Epithelial cell of prostate (primary cell): ENCODE measurements around the gene RFPL1.
"Not testable (repeated sequence)": the region's sequence is repeated elsewhere in the genome, so short reads cannot be mapped to it uniquely, and the experiment has no call there.

Experiments used
- DNase-seq: peaks from one replicate; pipeline ENCODE4 v3.0.0-alpha.2; 2011; ENCODE audit warnings: low read depth, low spot score
- H3K27ac ChIP-seq: fragments of 450-650 bp; 2 replicates; pipeline ENCODE4 v1.5.1; 2017; ENCODE audit warnings: mild to moderate bottlenecking

RFPL1 gene

DNA sequence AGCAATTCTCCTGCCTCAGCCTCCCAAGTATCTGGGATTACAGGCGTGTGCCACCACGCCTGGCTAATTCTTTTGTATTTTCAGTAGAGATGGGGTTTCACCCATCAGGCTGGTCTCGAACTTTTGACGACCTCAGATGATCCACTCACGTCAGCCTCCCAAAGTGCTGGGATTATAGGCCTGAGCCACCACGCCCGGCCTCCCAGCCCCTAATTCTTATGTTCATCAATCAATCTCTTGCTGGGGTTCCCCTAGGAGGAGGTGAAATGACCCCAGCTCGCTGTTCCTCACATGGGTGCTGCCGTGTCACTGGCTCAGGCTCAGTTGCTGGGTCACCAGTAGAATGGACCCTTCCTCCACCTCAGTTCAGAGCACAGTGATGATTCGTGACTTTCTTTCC, at the start of gene RFPL1:
Gene RFPL1 (plus strand): TSS at position 301 of the 400 bp plus-strand sequence.
- H3K27ac ChIP-seq, DNase-seq: not testable (repeated sequence)

DNA sequence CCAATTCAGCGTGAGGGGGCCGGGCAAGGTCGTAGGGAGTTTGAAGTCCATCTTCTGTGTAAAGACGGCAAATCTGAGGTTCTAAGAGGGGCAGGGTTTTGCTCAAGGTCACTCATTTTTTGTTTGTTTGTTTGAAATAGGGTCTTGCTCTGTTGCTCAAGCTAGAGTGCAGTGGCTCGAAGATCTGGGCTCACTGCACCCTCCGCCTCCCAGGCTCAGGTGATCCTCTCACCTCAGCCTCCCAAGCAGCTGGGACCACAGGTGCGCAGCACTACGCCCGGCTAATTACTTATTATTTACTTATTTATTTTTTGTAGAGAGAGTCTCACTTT, 49.7 kb upstream of the RFPL1 start:
- no peak for DNase-seq
- H3K27ac ChIP-seq, result no peak overlapping the region

DNA sequence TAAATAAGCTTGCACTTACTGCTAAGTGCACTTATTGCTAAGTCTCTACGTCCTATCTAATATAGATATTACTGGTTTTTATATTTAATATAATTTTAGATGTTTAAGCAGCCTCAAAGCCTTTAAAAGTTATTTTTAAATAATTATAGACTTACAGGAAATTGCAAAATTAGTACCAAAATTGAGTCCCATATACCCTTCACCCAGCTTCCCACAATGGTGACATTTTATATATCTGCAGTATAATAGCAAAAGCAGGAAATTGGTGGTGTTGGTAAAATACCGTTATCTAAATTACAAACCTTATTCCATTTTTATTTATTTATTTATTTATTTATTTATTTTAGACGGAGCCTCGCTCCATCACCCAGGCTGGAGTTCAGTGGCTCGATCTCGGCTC, 48.1 kb upstream of the RFPL1 start:
- no peak for DNase-seq
- no peak overlapping the region for H3K27ac ChIP-seq

DNA sequence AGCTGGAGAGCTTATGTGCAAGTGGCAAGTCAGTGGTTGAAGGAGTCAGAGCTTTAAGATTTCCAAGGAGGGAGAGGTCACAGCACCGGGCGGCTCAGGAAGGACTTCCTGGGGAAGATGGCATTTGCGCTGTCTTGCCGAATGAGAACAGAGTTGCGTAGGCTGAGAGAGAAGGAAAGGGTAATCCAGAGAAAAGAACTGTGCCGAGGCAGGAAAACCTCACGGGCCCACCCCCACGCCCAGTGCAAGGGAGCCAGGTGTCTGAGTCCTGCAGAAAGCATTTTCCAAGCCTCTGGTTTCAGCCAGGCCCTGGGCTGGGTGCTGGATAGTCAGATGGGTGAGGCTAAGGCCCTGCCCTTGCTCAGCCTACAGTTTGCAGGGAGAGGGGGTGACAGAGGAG, 46.8 kb upstream of the RFPL1 start:
- DNase-seq, result no peak
- H3K27ac ChIP-seq, result no peak overlapping the region

DNA sequence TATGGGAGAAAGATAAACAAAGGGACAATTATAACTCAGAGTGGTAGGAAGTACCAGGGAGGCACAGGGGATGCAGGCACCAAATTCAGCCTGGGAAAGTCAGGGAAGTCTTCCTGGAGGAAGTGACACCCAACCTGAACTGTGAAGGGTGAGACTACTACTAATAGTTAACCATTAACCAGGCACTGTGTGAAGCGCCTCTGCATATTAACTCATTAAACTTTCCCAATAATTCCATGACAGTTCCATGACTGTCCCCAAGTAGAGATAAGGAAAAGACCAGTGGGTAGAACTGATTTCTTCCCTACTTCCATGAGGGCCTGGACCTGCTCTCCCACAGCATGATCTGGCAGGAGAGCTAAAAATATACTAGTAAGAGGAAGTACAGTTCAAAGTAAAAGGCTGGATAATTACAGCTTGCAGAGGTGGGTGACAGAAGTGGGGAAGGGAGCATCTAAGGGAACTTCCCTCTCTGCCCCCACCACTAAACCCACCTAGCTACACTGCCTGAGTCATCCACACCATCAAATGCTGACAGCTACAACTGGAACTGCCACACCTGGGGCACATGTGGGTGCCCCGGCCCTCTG, 45.3 kb upstream of the RFPL1 start:
- no peak for DNase-seq
- no peak overlapping the region for H3K27ac ChIP-seq

DNA sequence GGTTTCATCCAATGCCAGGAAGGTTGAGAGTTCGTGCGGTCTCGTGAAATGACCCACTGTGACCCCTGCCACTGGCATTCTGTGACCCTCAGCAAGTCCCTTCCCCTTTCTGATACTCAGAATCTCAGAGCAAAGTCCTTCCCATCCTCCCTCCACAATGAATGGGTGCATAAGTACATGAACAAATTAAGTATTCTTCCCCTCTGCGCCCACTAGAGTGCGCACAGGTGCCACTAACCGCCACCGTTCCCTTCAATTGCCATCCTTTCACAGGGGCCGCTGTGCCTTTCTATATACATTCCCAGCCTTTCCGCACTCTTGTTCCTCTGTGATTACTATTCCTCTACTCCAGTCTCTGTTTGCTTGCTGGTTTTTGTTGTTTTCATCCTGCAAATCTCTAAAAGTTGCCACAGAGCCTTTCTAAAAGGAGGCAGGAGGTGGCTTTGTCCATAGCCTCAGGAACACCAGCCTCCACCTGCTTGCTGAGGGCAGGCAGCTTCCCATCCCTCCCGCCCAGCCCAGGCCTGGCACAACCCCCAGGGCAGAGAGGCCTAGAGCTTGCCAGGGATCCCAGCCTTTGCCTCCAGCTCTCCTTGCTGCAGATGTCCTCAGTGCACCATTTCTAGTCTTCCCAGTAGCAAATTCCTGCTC, 43.3 kb upstream of the RFPL1 start:
- no peak overlapping the region for H3K27ac ChIP-seq
- no peak for DNase-seq

DNA sequence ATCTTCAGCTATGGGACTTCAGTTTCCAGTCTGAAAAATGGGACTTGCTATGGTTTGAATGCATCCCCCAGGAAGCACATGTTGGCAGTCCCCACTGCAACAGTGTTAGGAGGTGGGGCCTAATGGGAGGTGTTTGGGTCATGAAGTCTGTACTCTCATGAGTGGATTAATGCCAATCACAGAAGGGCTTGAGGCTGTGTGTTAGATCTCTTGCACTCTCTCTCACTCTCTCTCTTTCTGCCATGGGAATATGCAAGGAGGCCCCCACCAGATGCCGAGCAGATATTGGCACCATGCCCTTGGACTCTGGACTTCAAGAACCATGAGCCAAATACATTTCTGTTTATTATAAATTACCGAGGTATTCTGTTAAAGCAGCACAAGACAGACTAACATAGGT, 42.3 kb upstream of the RFPL1 start:
- H3K27ac ChIP-seq, result no peak overlapping the region
- no peak for DNase-seq

DNA sequence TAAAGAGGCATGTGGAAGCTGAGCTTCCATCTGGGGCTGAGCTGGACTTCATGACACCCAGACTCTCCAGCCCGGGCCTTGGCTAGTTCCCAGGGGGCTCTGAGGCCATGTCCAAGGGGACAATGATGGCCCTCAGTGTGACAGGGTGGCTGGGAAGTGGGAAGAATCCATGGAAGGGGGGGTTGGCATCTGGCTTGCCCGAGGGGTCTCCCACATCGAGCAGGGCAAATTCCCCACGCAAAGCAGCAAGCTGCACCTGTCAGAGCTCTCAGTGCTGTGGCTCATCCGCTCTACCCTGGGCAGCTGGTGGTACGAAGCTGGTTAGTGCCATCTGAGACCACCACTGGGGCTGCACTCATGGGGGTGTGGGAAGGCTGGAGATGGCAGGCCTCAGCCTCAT, 40.6 kb upstream of the RFPL1 start:
- DNase-seq, result no peak
- no peak overlapping the region for H3K27ac ChIP-seq

DNA sequence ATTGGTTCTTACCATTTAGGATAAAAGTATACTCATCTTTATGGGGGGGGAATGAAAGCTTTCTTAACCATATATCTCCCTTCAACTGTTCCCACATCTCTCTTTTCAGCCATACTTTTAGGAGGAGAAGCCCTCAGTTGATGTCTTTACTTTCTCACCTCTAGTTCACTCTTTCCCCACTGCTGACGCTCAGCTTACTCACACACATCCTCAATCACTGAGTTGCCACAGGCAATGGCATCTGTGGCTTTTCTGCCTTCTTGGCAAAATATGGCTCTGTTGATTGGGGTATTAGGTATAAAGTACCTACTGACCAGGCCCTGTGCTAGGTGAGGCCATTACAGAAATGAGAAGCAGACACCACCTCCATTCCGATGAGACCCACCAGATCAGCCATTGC, 37.8 kb upstream of the RFPL1 start:
- no peak overlapping the region for H3K27ac ChIP-seq
- DNase-seq, result no peak

DNA sequence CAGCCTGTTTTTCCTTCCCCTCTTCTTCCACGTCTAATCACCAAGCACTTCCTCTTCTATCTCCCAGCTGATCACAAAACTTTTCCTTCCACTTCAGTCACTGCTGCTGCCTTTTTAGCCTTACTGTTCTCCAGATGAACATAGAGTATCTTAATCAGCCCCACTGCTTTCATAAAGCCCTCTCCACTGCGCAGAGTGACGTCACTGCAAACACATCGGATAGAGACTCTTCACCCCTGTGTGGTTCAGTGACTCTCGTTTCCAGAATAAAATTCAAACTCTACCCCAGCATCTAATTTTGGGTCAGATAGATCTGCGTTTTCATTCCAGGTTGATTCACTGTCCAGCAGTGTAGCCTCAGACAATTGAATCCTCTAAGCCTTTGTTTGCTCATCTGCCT, 36.8 kb upstream of the RFPL1 start:
- H3K27ac ChIP-seq, DNase-seq: not testable (repeated sequence)

DNA sequence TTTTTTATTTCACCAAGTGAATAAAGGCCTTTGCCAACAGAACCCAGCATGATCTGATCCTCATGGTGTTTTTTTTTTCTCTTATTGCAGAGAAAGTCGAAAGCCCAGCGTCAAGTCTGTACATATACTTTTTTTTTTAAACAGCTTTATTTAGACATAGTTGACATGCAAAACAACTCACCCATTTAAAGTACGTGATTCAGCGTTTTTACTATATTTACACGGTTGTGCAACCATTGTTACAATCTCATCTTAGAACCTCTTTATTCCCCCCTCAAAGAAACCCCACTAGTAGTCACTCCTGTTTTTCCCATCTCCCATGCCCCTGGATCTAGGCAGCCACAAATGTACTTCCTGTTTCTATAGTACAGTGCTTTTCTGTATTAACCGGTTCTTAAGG, 29.4 kb upstream of the RFPL1 start:
- no peak overlapping the region for H3K27ac ChIP-seq
- DNase-seq, result no peak

DNA sequence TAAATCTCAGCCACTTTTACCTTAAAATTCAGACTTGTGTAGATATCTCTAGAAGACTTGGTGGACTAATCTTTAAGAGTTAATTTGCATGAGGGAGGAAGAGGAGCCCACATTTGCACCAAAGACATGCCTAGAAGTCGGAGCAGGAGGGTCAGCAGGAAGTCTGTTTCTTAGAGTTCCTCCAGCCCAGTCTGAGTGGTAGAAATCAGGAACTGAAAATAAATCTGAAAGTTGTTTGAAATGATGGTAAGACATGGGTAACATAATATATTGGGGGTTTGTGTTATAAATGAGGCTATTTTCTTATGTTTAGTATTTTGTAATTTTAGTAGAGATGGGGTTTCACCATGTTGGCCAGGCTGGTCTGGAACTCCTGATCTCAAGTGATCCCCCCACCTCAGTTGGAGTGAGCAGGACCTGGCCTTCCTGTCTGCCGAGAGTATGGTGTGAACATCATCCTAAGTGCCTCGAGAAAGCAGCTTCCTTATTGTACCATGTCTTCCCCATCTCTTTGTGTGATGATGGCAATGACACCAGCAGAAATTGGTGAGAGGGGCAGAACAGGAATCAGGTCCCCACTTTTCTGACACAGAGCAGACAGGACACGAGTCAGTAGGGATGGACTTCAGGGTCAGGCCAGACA, 26.7 kb upstream of the RFPL1 start:
- DNase-seq, H3K27ac ChIP-seq: not testable (repeated sequence)

DNA sequence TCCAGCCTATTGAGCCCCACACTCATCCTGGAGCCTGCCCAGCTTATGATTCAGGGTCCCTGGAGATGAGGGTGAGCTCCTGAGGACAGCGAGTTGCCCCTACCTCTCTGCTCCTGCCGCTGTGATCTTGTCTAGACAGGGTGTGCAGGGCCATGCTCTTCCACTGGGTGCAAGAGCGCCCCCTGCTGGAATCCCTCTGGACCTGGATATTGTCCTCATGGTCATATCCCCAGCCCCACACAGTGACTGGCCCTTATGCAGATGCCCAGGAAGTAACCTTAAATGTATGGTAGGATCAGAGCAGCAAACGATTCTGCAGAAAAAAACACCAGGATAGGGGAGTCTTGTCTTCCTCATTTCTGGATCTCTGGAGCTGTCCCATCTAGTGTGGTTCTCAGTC, 25.6 kb upstream of the RFPL1 start:
- H3K27ac ChIP-seq, DNase-seq: not testable (repeated sequence)

DNA sequence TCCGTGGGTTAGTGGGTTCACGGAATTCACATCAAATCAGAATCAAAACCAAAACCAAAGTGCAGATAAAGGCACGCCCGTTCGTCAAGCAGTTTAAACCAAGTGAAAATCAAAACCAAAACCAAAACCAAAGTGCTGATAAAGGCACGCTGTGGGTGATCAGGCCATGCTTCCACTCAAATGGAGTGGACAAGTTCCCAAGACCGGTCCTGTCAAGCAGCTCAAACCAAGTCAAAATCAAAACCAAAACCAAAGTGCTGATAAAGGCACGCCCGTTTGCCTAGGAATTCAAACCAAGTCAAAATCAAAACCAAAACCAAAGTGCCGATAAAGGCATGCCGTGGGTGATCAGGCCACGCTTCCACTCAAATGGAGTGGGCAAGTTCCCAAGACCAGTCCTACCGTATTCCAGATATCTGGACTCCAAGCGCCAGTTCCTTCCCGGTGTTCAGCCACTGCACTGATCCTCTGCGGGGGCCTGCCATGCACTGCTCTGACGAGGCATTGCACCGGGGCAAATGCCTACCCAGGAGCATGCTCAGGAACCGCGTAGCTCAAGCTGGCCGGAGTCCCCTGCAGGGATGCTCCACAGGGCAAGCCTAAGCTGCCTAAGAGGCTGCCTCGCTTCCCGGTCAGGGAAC, 23.3 kb upstream of the RFPL1 start:
- H3K27ac ChIP-seq, DNase-seq: not testable (repeated sequence)

DNA sequence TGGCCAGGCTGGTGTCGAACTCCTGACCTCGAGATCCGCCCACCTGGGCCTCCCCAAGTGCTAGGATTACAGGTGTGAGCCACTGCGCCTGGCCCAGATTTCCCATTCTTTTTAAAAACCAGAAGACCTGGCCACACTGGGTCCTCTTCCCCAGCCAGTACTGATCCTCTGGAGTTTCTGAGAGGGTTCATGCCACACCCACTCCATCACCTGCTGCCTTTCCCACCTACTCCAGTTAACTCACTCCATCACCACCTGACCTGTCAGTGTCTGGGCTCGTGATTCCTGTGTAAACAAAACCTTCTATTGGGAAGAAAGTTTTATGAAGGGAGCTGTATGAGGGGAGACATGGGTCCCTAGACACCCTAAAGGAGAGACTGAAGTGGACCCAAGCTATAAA, 19.7 kb upstream of the RFPL1 start:
- H3K27ac ChIP-seq, DNase-seq: not testable (repeated sequence)

DNA sequence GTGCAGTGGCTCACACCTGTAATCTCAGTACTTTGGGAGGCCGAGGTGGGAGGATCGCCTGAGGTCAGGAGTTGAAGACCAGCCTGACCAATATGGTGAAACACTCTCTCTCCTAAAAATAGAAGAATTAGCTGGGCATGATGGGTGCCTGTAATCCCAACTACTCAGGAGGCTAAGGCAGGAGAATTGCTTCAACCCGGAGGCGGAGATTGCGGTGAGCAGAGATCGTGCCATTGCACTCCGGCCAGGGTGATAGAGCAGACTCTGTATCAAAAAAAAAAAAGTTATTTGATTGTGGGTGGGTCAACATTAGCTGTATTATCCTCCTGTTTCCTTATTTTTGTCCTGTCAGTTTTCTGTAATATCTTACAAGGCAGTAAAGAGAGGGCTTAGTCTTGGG, 11.9 kb upstream of the RFPL1 start:
- DNase-seq, result no peak
- H3K27ac ChIP-seq, result no peak overlapping the region

DNA sequence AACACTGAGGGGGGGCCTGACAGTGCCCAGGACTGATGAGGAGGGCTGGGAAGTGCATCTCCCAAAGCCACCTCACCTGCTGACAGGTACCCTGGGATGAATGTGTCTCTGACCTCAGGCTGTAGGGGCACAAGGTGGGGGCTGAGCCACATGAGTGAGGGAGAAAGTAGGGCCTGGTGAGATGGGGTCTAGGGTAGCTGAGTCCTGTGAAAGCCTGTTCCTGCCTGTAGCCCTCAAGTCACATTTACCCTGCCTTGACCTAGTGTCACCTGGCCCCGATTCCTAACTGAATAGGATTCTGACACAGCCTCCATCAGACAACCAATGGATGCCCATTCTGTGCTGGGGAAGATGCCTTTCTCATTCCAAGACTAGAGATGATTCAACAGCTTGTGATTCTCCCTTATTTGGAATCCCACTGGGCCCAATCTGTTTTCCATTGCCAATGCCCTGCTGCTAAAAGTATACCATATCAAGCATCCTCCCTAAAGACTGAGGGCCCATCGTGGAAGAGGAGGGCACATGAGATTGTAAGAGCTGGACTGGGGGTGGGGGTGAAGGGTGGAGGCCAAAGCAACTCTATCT, 11.1 kb upstream of the RFPL1 start:
- no peak for DNase-seq
- no peak overlapping the region for H3K27ac ChIP-seq

DNA sequence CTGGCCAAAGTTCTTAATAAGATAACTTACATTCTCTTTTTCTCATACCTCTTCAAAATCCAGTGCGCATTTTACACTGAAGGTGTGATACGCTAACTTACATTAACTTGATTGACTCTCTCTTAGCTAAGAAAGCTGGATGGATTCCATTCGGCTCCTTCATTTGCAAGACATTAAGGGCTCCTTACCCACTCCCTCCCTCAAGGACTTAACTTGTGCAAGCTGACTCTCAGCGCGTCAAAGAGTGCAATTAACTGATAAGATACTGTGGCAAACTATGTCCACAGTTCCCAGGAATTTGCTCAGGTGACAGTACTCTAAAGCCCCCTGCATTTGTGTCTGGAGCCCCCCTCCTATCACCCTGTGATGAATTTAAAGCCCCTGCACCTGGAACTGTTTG, 6.4 kb upstream of the RFPL1 start:
- H3K27ac ChIP-seq, result no peak overlapping the region
- no peak for DNase-seq

DNA sequence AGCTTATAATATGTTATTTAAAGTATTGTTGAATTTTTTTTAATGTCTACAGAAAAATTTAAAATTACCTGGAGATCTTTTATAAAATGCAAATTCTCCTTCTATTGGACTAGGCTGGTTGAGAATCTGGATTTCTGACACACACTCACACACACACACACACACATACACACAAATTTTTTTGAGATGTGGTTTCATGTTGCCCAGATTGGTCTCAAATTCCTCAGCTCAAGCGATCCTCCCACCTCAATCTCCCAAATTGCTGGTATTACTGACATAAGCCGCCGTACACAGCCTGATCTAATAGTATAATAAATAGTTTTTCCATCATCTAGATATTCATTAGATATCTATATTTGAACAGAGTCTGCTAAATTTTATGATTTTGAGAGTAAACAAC, 4.5 kb upstream of the RFPL1 start:
- DNase-seq, result no peak
- H3K27ac ChIP-seq, result no peak overlapping the region

DNA sequence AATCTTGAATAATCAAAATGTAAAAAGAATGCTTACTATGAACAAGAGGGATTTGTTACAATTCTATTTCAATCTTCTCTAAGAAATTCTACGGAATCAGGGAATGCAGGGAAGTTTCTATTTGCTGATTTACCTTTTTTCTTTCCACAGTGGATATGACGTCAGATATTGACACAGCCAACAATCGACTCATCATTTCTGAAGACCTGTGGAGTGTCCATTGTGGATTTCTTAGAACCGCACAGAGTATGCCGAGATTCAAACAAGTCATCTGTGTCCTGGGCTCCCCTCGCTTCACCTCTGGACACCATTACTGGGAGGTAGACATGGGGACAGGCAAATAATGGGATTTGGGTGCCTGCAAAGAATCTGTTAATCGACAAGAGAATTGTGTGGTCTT, 4.1 kb upstream of the RFPL1 start:
- no peak overlapping the region for H3K27ac ChIP-seq
- no peak for DNase-seq
